Stimulated activated CD4-positive, alpha-beta T cell treated with anti-CD3 and anti-CD28 coated beads, Interleukin-15, amount 100 ng/mL, for 1 hour (primary cell): ENCODE results near the gene NDUFS3.
"Not testable (repeated sequence)": the region's sequence is repeated elsewhere in the genome, so short reads cannot be mapped to it uniquely, and the experiment has no call there.

Experiments
- DNase-seq, 2 donors: peaks; one replicate each; pipeline ENCODE4 v3.0.0-alpha.2; 2020; ENCODE audit warnings: low read depth in 1 of 2, low spot score in 1 of 2

Gene NDUFS3

GRCh38 chr11:47558695-47559094, 20.2 kb upstream of the NDUFS3 start:
- DNase-seq: no peak

GRCh38 chr11:47560426-47560825, 18.4 kb upstream of the NDUFS3 start:
- no peak for DNase-seq

GRCh38 chr11:47562393-47562792, 16.5 kb upstream of the NDUFS3 start:
- DNase-seq: not testable (repeated sequence)

GRCh38 chr11:47564366-47564765, 14.5 kb upstream of the NDUFS3 start:
- not testable (repeated sequence) for DNase-seq

GRCh38 chr11:47564933-47565339, 13.9 kb upstream of the NDUFS3 start:
- no peak for DNase-seq

- peak; percentile 29 to 51 for DNase-seq
Observed at GRCh38 chr11:47565340-47566148, 13.3 kb upstream of the NDUFS3 start, which contains the start of gene PTPMT1. TSS of gene PTPMT1 (plus strand) at chr11:47565599. CDS start at chr11:47565623, 24 bp downstream.

GRCh38 chr11:47566149-47566698, 12.7 kb upstream of the NDUFS3 start:
- DNase-seq: no peak

GRCh38 chr11:47569646-47570045, 9.2 kb upstream of the NDUFS3 start:
- DNase-seq: no peak

GRCh38 chr11:47570651-47571356, 8.1 kb upstream of the NDUFS3 start:
- DNase-seq: no peak

GRCh38 chr11:47571357-47571729, 7.5 kb upstream of the NDUFS3 start:
- no peak for DNase-seq

- no peak for DNase-seq
Observed at GRCh38 chr11:47571895-47572294, 7.0 kb upstream of the NDUFS3 start.

- DNase-seq: no peak
Observed at GRCh38 chr11:47572715-47573255, 6.1 kb upstream of the NDUFS3 start.

GRCh38 chr11:47573321-47573720, 5.6 kb upstream of the NDUFS3 start:
- DNase-seq: no peak

- DNase-seq: no peak
Observed at GRCh38 chr11:47577460-47578041, 1.3 kb upstream of the NDUFS3 start.

- DNase-seq: no peak
Observed at GRCh38 chr11:47583844-47584243, 5.0 kb downstream of the NDUFS3 start.

GRCh38 chr11:47586098-47586855, 7.4 kb downstream of the NDUFS3 start, which contains the start of gene FAM180B:
TSS of gene FAM180B (plus strand) at chr11:47586678. CDS start at chr11:47586769, 91 bp downstream.
- DNase-seq: no peak

GRCh38 chr11:47587039-47587716, 8.3 kb downstream of the NDUFS3 start:
- DNase-seq: no peak

GRCh38 chr11:47587723-47588326, 9.0 kb downstream of the NDUFS3 start:
- no peak for DNase-seq

- DNase-seq: no peak
Observed at GRCh38 chr11:47589118-47589517, 10.2 kb downstream of the NDUFS3 start.

GRCh38 chr11:47589584-47589976, 10.7 kb downstream of the NDUFS3 start:
- no peak for DNase-seq
